ENCODE results near the gene PTGES2. TPM values are rescaled to one million over a fixed set of nuclear protein-coding genes. Genes with fewer than 3 reads are reported as not detected.

PTGES2 gene
- total RNA-seq, 1 donor from 2014 or later = 44.1 TPM

GRCh38 chr9:128153060-128153946 is 25.8 kb upstream of the PTGES2 start:
- Histone ChIP-seq H3K4me1 (ENCODE audit: insufficient read depth, low read length) (no peaks in the 10 kb centered on the region), H3K4me3 (ENCODE audit: insufficient read depth, low read depth, low read length) (no peak overlapping the region), H3K9me3 (ENCODE audit: insufficient read depth, low read depth, low read length) (no peaks in the 10 kb centered on the region), H4K20me1 (ENCODE audit: insufficient read depth, low read length) (no peaks in the 10 kb centered on the region), H3K27ac (ENCODE audit: low read depth, low read length) (no peak overlapping the region), H3K79me2 (ENCODE audit: insufficient read depth, low read length) (no peaks in the 10 kb centered on the region), H2AFZ (ENCODE audit: low read depth, low read length) (no peak overlapping the region), H3K27me3 (ENCODE audit: insufficient read depth, low read length) (no peaks in the 10 kb centered on the region), H3K4me2 (ENCODE audit: low read length) (no peak overlapping the region), H3K36me3 (ENCODE audit: insufficient read depth, low read length) (no peaks in the 10 kb centered on the region), H3K9ac (ENCODE audit: low read length) (no peak overlapping the region)
- H3K27me3 Mint-ChIP-seq (ENCODE audit: low read depth, unreplicated experiment) = peaks cover 30% of the 10 kb centered on the region
- peaks cover 6% of the 10 kb centered on the region for H3K4me1 Mint-ChIP-seq (ENCODE audit: low read depth, unreplicated experiment)
- H3K27ac Mint-ChIP-seq (ENCODE audit: unreplicated experiment) = no peak overlapping the region
- no peaks in the 10 kb centered on the region for H3K36me3 Mint-ChIP-seq (ENCODE audit: low read depth, unreplicated experiment)
- TF ChIP-seq EZH2 (IDR thresholded peaks at IDR 0.05; ENCODE audit: insufficient read depth, low read length) (no peak), CTCF (IDR thresholded peaks at IDR 0.05; ENCODE audit: insufficient read depth, low read depth, low read length) (no peak)
- DNase-seq (ENCODE audit: low read depth) (no peak), FAIRE-seq (no peak)
- H3K4me3 Mint-ChIP-seq (ENCODE audit: unreplicated experiment) = no peak overlapping the region
- H3K9me3 Mint-ChIP-seq (ENCODE audit: unreplicated experiment) = no peaks in the 10 kb centered on the region

GRCh38 chr9:128152133-128153059 is 24.9 kb upstream of the PTGES2 start:
- Histone ChIP-seq H3K9ac (ENCODE audit: low read length) (no peak overlapping the region), H4K20me1 (ENCODE audit: insufficient read depth, low read length) (no peaks in the 10 kb centered on the region), H3K36me3 (ENCODE audit: insufficient read depth, low read length) (no peaks in the 10 kb centered on the region), H3K27ac (ENCODE audit: low read depth, low read length) (no peak overlapping the region), H2AFZ (ENCODE audit: low read depth, low read length) (no peak overlapping the region), H3K4me2 (ENCODE audit: low read length) (no peak overlapping the region), H3K79me2 (ENCODE audit: insufficient read depth, low read length) (no peaks in the 10 kb centered on the region), H3K4me1 (ENCODE audit: insufficient read depth, low read length) (no peaks in the 10 kb centered on the region), H3K27me3 (ENCODE audit: insufficient read depth, low read length) (no peaks in the 10 kb centered on the region), H3K4me3 (ENCODE audit: insufficient read depth, low read depth, low read length) (no peak overlapping the region), H3K9me3 (ENCODE audit: insufficient read depth, low read depth, low read length) (no peaks in the 10 kb centered on the region)
- peaks cover 6% of the 10 kb centered on the region for H3K4me1 Mint-ChIP-seq (ENCODE audit: low read depth, unreplicated experiment)
- no peaks in the 10 kb centered on the region for H3K36me3 Mint-ChIP-seq (ENCODE audit: low read depth, unreplicated experiment)
- no peak for TF ChIP-seq CTCF (IDR thresholded peaks at IDR 0.05; ENCODE audit: insufficient read depth, low read depth, low read length)
- TF ChIP-seq EZH2 (IDR thresholded peaks at IDR 0.05; ENCODE audit: insufficient read depth, low read length) = no peak
- H3K27ac Mint-ChIP-seq (ENCODE audit: unreplicated experiment) = no peak overlapping the region
- peaks cover 37% of the 10 kb centered on the region for H3K27me3 Mint-ChIP-seq (ENCODE audit: low read depth, unreplicated experiment)
- no peak for FAIRE-seq
- H3K9me3 Mint-ChIP-seq (ENCODE audit: unreplicated experiment) = no peaks in the 10 kb centered on the region
- DNase-seq (ENCODE audit: low read depth) = no peak
- H3K4me3 Mint-ChIP-seq (ENCODE audit: unreplicated experiment) = no peak overlapping the region
